Measurements from ENCODE around the gene SHISA4.

SHISA4 gene

GRCh38 chr1:201890806-201891450 lies 2.2 kb downstream of the SHISA4 start:
- no peak for TF ChIP-seq TAF1 (IDR thresholded peaks at IDR 0.05; ENCODE audit: borderline replicate concordance, insufficient read depth, low read length)
- TF ChIP-seq FOXP2 (optimal IDR thresholded peaks at IDR 0.05; ENCODE audit: borderline replicate concordance, extremely low read depth, extremely low read length, insufficient read depth) = no peak
- TF ChIP-seq SIN3A (IDR thresholded peaks at IDR 0.05; ENCODE audit: borderline replicate concordance, insufficient read depth, low read length) = no peak
- TF ChIP-seq POLR2AphosphoS5 (IDR thresholded peaks at IDR 0.05; ENCODE audit: low read depth, low read length) = no peak
- TF ChIP-seq REST (IDR thresholded peaks at IDR 0.05; ENCODE audit: insufficient read depth in 1 of 2, low read depth in 2 of 2, low read length in 2 of 2) = no peak

GRCh38 chr1:201891451-201892045 lies 2.9 kb downstream of the SHISA4 start:
- TF ChIP-seq POLR2AphosphoS5 (IDR thresholded peaks at IDR 0.05; ENCODE audit: low read depth, low read length) (no peak), TAF1 (IDR thresholded peaks at IDR 0.05; ENCODE audit: borderline replicate concordance, insufficient read depth, low read length) (no peak), SIN3A (IDR thresholded peaks at IDR 0.05; ENCODE audit: borderline replicate concordance, insufficient read depth, low read length) (no peak), REST (IDR thresholded peaks at IDR 0.05; ENCODE audit: insufficient read depth in 1 of 2, low read depth in 2 of 2, low read length in 2 of 2) (no peak), FOXP2 (optimal IDR thresholded peaks at IDR 0.05; ENCODE audit: borderline replicate concordance, extremely low read depth, extremely low read length, insufficient read depth) (no peak)

- TF ChIP-seq SIN3A (IDR thresholded peaks at IDR 0.05; ENCODE audit: borderline replicate concordance, insufficient read depth, low read length) = no peak
- TF ChIP-seq FOXP2 (optimal IDR thresholded peaks at IDR 0.05; ENCODE audit: borderline replicate concordance, extremely low read depth, extremely low read length, insufficient read depth) = no peak
- no peak for TF ChIP-seq POLR2AphosphoS5 (IDR thresholded peaks at IDR 0.05; ENCODE audit: low read depth, low read length)
- no peak for TF ChIP-seq TAF1 (IDR thresholded peaks at IDR 0.05; ENCODE audit: borderline replicate concordance, insufficient read depth, low read length)
- TF ChIP-seq REST (IDR thresholded peaks at IDR 0.05; ENCODE audit: insufficient read depth in 1 of 2, low read depth in 2 of 2, low read length in 2 of 2) = no peak
Observed at GRCh38 chr1:201892211-201892610, 3.5 kb downstream of the SHISA4 start.

GRCh38 chr1:201893431-201893830 lies 4.7 kb downstream of the SHISA4 start:
- TF ChIP-seq FOXP2 (optimal IDR thresholded peaks at IDR 0.05; ENCODE audit: borderline replicate concordance, extremely low read depth, extremely low read length, insufficient read depth) (no peak), POLR2AphosphoS5 (IDR thresholded peaks at IDR 0.05; ENCODE audit: low read depth, low read length) (no peak), REST (IDR thresholded peaks at IDR 0.05; ENCODE audit: insufficient read depth in 1 of 2, low read depth in 2 of 2, low read length in 2 of 2) (no peak), SIN3A (IDR thresholded peaks at IDR 0.05; ENCODE audit: borderline replicate concordance, insufficient read depth, low read length) (no peak), TAF1 (IDR thresholded peaks at IDR 0.05; ENCODE audit: borderline replicate concordance, insufficient read depth, low read length) (no peak)
